WTC11 (cell line): ENCODE data around the gene ANKRD22. TPM values are rescaled to one million over a fixed set of nuclear protein-coding genes. Genes with fewer than 3 reads are reported as not detected.

Experiments used
- ATAC-seq: fragments of 200-7000 bp; cut with Tn5 transposase; 2 replicates; pipeline ENCODE4 v1.10.0; 2021; ENCODE audit warnings: mild to moderate bottlenecking, moderate library complexity
- CTCF ChIA-PET: fragments of 300-600 bp; sonication (Branson Sonifier 250); formaldehyde crosslinking; loops from one replicate; lab custom pipeline; 2021; ENCODE audit warnings: antibody characterized with exemption; lab: Charles Lee
- POLR2A ChIA-PET: fragments of 350-600 bp; sonication (Branson Sonifier 250); formaldehyde crosslinking; loops from one replicate; lab custom pipeline; 2021; ENCODE audit warnings: antibody characterized with exemption; lab: Charles Lee
- DNase-seq: peaks from one replicate; pipeline ENCODE4 v3.0.0; 2021; ENCODE audit warnings: low spot score
- H3K27ac Mint-ChIP-seq: 2 replicates; pipeline ENCODE4 v1.8.0; 2021; ENCODE audit warnings: mixed read lengths
- H3K27me3 Mint-ChIP-seq: 2 replicates; pipeline ENCODE4 v1.8.0; 2021; ENCODE audit warnings: low read depth, mild to moderate bottlenecking, moderate library complexity, mixed read lengths
- H3K36me3 Mint-ChIP-seq: 2 replicates; pipeline ENCODE4 v1.8.0; 2021; ENCODE audit warnings: mixed read lengths
- H3K4me1 Mint-ChIP-seq: 2 replicates; pipeline ENCODE4 v1.8.0; 2022; ENCODE audit warnings: mixed read lengths
- H3K4me3 Mint-ChIP-seq: 2 replicates; pipeline ENCODE4 v1.8.0; 2021; ENCODE audit warnings: mild to moderate bottlenecking, moderate library complexity, mixed read lengths
- H3K9me3 Mint-ChIP-seq: 2 replicates; pipeline ENCODE4 v1.8.0; 2021; ENCODE audit warnings: mixed read lengths
- AFF4 ChIP-seq: sonication (generic); formaldehyde crosslinking; IDR thresholded peaks from 2 replicates; pipeline ENCODE4 v1.8.1; 2023; ENCODE audit warnings: mild to moderate bottlenecking, missing genetic modification reagents, borderline replicate concordance
- AR ChIP-seq: fragments of 250-450 bp; sonication (Bioruptor Pico); IDR thresholded peaks from 2 replicates; pipeline ENCODE4 v1.9.0; 2021; ENCODE audit warnings: mild to moderate bottlenecking
- ATF6 ChIP-seq: sonication (generic); formaldehyde crosslinking; IDR thresholded peaks from 2 replicates; pipeline ENCODE4 v1.8.1; 2023; ENCODE audit warnings: mild to moderate bottlenecking, missing genetic modification reagents
- E2F4 ChIP-seq: sonication (generic); formaldehyde crosslinking; IDR thresholded peaks from 2 replicates; pipeline ENCODE4 v1.8.1; 2022; ENCODE audit warnings: low read depth, mild to moderate bottlenecking, moderate library complexity, missing genetic modification reagents, borderline replicate concordance
- E2F5 ChIP-seq: sonication (generic); formaldehyde crosslinking; IDR thresholded peaks from 2 replicates; pipeline ENCODE4 v1.8.1; 2022; ENCODE audit warnings: mild to moderate bottlenecking, moderate library complexity, missing genetic modification reagents
- GRHL2 ChIP-seq: fragments of 250-450 bp; sonication (Bioruptor Pico); IDR thresholded peaks from 2 replicates; pipeline ENCODE4 v1.8.0; 2022; ENCODE audit warnings: mild to moderate bottlenecking, moderate library complexity; ENCODE audit not compliant: insufficient replicate concordance, severe bottlenecking
- HMGXB4 ChIP-seq: sonication (generic); formaldehyde crosslinking; IDR thresholded peaks from 2 replicates; pipeline ENCODE4 v1.8.1; 2023; ENCODE audit warnings: mild to moderate bottlenecking, moderate library complexity, missing genetic modification reagents
- IRF1 ChIP-seq: sonication (generic); formaldehyde crosslinking; IDR thresholded peaks from 2 replicates; pipeline ENCODE4 v1.8.0; 2023; ENCODE audit warnings: missing genetic modification reagents
- IRF2 ChIP-seq: sonication (generic); formaldehyde crosslinking; IDR thresholded peaks from 2 replicates; pipeline ENCODE4 v1.8.0; 2022; ENCODE audit warnings: low read depth, missing genetic modification reagents, borderline replicate concordance
- KAT7 ChIP-seq: sonication (generic); formaldehyde crosslinking; IDR thresholded peaks from 2 replicates; pipeline ENCODE4 v1.8.1; 2023; ENCODE audit warnings: missing genetic modification reagents, mild to moderate bottlenecking, borderline replicate concordance
- MXD4 ChIP-seq: fragments of 250-450 bp; sonication (Bioruptor Pico); IDR thresholded peaks from 2 replicates; pipeline ENCODE4 v1.8.0; 2021; ENCODE audit warnings: mild to moderate bottlenecking, moderate library complexity, borderline replicate concordance
- NFYB ChIP-seq: sonication (generic); formaldehyde crosslinking; conservative IDR thresholded peaks from 2 replicates; pipeline ENCODE4 v1.8.0; 2022; ENCODE audit warnings: low read depth, missing genetic modification reagents
- OVOL2 ChIP-seq: fragments of 250-450 bp; sonication (Bioruptor Pico); IDR thresholded peaks from 2 replicates; pipeline ENCODE4 v1.9.0; 2021; ENCODE audit warnings: mild to moderate bottlenecking, borderline replicate concordance
- RELA ChIP-seq: sonication (generic); formaldehyde crosslinking; IDR thresholded peaks from 2 replicates; pipeline ENCODE4 v1.8.1; 2022; ENCODE audit warnings: missing genetic modification reagents, mild to moderate bottlenecking, borderline replicate concordance
- ZNF121 ChIP-seq: sonication (generic); formaldehyde crosslinking; IDR thresholded peaks from 2 replicates; pipeline ENCODE4 v1.8.0; 2023; ENCODE audit warnings: missing genetic modification reagents
- ZNF281 ChIP-seq: sonication (generic); formaldehyde crosslinking; IDR thresholded peaks from 2 replicates; pipeline ENCODE4 v1.8.0; 2023; ENCODE audit warnings: mild to moderate bottlenecking, missing genetic modification reagents
- ZNF317 ChIP-seq: sonication (generic); formaldehyde crosslinking; IDR thresholded peaks from 2 replicates; pipeline ENCODE4 v1.8.1; 2023; ENCODE audit warnings: low read depth, mild to moderate bottlenecking, moderate library complexity, missing genetic modification reagents, borderline replicate concordance
- total RNA-seq: library from RNA; stranded (reverse); gene quantifications from 3 replicates; pipeline ENCODE4 v1.2.3, GENCODE V29; 2021

ANKRD22 gene
- total RNA-seq, 1 experiment from 2014 or later: not detected

GRCh38 chr10:88895250-88895649 lies 43.6 kb upstream of the ANKRD22 start (continued):
- TF ChIP-seq IRF1: no peak
- TF ChIP-seq KAT7 (CRISPR knock-in tag): no peak
- TF ChIP-seq HMGXB4 (CRISPR knock-in tag): no peak
- no peak for TF ChIP-seq GRHL2 (CRISPR knock-in tag)
- TF ChIP-seq, all 79 proteins: peak for 0

- DNase-seq (no peak), ATAC-seq (no peak)
- CTCF ChIA-PET: interaction anchor here (0.8 kb wide), 1 partner anchor 39 kb away, joined by 3 read pairs; no protein-coding TSS in a partner anchor
- H3K9me3 Mint-ChIP-seq: no peaks in the 10 kb centered on the region
- H3K4me3 Mint-ChIP-seq: no peak overlapping the region
- H3K36me3 Mint-ChIP-seq: no peaks in the 10 kb centered on the region
- H3K4me1 Mint-ChIP-seq: peaks cover 25% of the 10 kb centered on the region
- H3K27ac Mint-ChIP-seq: no peak overlapping the region
- POLR2A ChIA-PET: no interaction called here
- H3K27me3 Mint-ChIP-seq: no peaks in the 10 kb centered on the region; the same call in 1 of the 2 replicates
- TF ChIP-seq AR (CRISPR knock-in tag) (no peak), ZNF121 (CRISPR knock-in tag) (no peak), ZNF281 (CRISPR knock-in tag) (no peak), ZNF317 (CRISPR knock-in tag) (no peak), E2F4 (CRISPR knock-in tag) (no peak), AFF4 (CRISPR knock-in tag) (no peak), E2F5 (CRISPR knock-in tag) (no peak), NFYB (CRISPR knock-in tag) (no peak), ATF6 (CRISPR knock-in tag) (no peak), OVOL2 (CRISPR knock-in tag) (no peak), RELA (CRISPR knock-in tag) (no peak), MXD4 (CRISPR knock-in tag) (no peak), IRF2 (CRISPR knock-in tag) (no peak)
Observed at GRCh38 chr10:88893611-88894010, 42.0 kb upstream of the ANKRD22 start.
